HepG2 (cell line): ENCODE results near the gene CFAP221. TPM values are rescaled to one million over a fixed set of nuclear protein-coding genes. Genes with fewer than 3 reads are reported as not detected.
A peak's percentile ranks its signal among the peaks of the same experiment; 100 is the strongest.

Experiments
- AFF4 ChIP-seq: sonication (generic); formaldehyde crosslinking; IDR thresholded peaks from 2 replicates; pipeline ENCODE4 v1.4.0; 2020; ENCODE audit warnings: missing genetic modification reagents
- CEBPG ChIP-seq: IDR thresholded peaks from 2 replicates; pipeline ENCODE4 v1.6.1; 2016
- ELF1 ChIP-seq: sonication (generic); formaldehyde crosslinking; IDR thresholded peaks from 2 replicates; pipeline ENCODE4 v1.4.0; 2020; ENCODE audit warnings: missing genetic modification reagents
- GATA4 ChIP-seq: sonication (generic); IDR thresholded peaks from 2 replicates; pipeline ENCODE4 v1.6.1; 2016; ENCODE audit warnings: antibody characterized with exemption, low read depth, borderline replicate concordance
- HOXA5 ChIP-seq: sonication (generic); formaldehyde crosslinking; IDR thresholded peaks from 2 replicates; pipeline ENCODE4 v1.4.0; 2020; ENCODE audit warnings: missing genetic modification reagents
- KLF13 ChIP-seq: sonication (generic); formaldehyde crosslinking; IDR thresholded peaks from 2 replicates; pipeline ENCODE4 v1.4.0; 2020; ENCODE audit warnings: mild to moderate bottlenecking, missing genetic modification reagents
- KLF6 ChIP-seq: IDR thresholded peaks from 2 replicates; pipeline ENCODE4 v1.8.0; 2016; ENCODE audit warnings: missing biosample characterization, missing genetic modification reagents
- LCORL ChIP-seq, 2 experiments: fragments of 450-650 bp in 1 of 2; sonication (generic) in 1 of 2; formaldehyde crosslinking in 1 of 2; IDR thresholded peaks; 2 replicates each; pipeline versions ENCODE4 v1.5.0 to v1.6.1; 2017 to 2020; ENCODE audit warnings: antibody characterized with exemption in 1 of 2, missing genetic modification reagents in 1 of 2
- MATR3 ChIP-seq: sonication (generic); formaldehyde crosslinking; IDR thresholded peaks from 2 replicates; pipeline ENCODE4 v1.4.0; 2020; ENCODE audit warnings: missing genetic modification reagents
- MAZ ChIP-seq, 2 experiments: sonication (generic) in 1 of 2; formaldehyde crosslinking in 1 of 2; IDR thresholded peaks; 2 replicates each; pipeline versions ENCODE4 v1.5.0 to v1.6.1; 2012 to 2020; ENCODE audit warnings: low read depth in 2 of 2, mild to moderate bottlenecking in 2 of 2, borderline replicate concordance in 1 of 2, improper control_type of control experiment in 1 of 2, low read length in 1 of 2, missing genetic modification reagents in 1 of 2, moderate library complexity in 1 of 2
- MEIS1 ChIP-seq: sonication (generic); formaldehyde crosslinking; IDR thresholded peaks from 2 replicates; pipeline ENCODE4 v1.9.0; 2021; ENCODE audit warnings: mild to moderate bottlenecking, missing genetic modification reagents, moderate library complexity, borderline replicate concordance
- MTA3 ChIP-seq: sonication (generic); formaldehyde crosslinking; IDR thresholded peaks from 2 replicates; pipeline ENCODE4 v1.4.0; 2020; ENCODE audit warnings: missing genetic modification reagents
- NCOA1 ChIP-seq: sonication (generic); formaldehyde crosslinking; IDR thresholded peaks from 2 replicates; pipeline ENCODE4 v1.9.0; 2021; ENCODE audit warnings: missing genetic modification reagents
- NFKB2 ChIP-seq: sonication (generic); formaldehyde crosslinking; IDR thresholded peaks from 2 replicates; pipeline ENCODE4 v1.4.0; 2020; ENCODE audit warnings: missing genetic modification reagents, borderline replicate concordance
- NR2F2 ChIP-seq: IDR thresholded peaks from 2 replicates; pipeline ENCODE4 v1.6.1; 2012; ENCODE audit warnings: low read depth, inconsistent platforms, borderline replicate concordance
- PRMT3 ChIP-seq: sonication (generic); formaldehyde crosslinking; IDR thresholded peaks from 2 replicates; pipeline ENCODE4 v1.8.1; 2022; ENCODE audit warnings: low read depth, mild to moderate bottlenecking, moderate library complexity, missing genetic modification reagents, borderline replicate concordance
- SOX5 ChIP-seq: IDR thresholded peaks from 2 replicates; pipeline ENCODE4 v1.6.1; 2016; ENCODE audit warnings: borderline replicate concordance
- SRF ChIP-seq: IDR thresholded peaks from 2 replicates; pipeline ENCODE4 v1.6.1; 2011; ENCODE audit warnings: mild to moderate bottlenecking, low read depth, low read length, moderate library complexity
- ZFY ChIP-seq: sonication (generic); formaldehyde crosslinking; IDR thresholded peaks from 2 replicates; pipeline ENCODE4 v1.4.0; 2020; ENCODE audit warnings: missing genetic modification reagents
- ZNF333 ChIP-seq: sonication (generic); formaldehyde crosslinking; IDR thresholded peaks from 2 replicates; pipeline ENCODE4 v1.4.0; 2020; ENCODE audit warnings: mild to moderate bottlenecking, missing genetic modification reagents, borderline replicate concordance
- ZNF446 ChIP-seq: sonication (generic); formaldehyde crosslinking; IDR thresholded peaks from 2 replicates; pipeline ENCODE4 v1.5.0; 2020; ENCODE audit warnings: mild to moderate bottlenecking, missing genetic modification reagents
- ZNF556 ChIP-seq: sonication (generic); formaldehyde crosslinking; IDR thresholded peaks from 2 replicates; pipeline ENCODE4 v1.4.0; 2020; ENCODE audit warnings: mild to moderate bottlenecking, missing genetic modification reagents, borderline replicate concordance
- ZNF572 ChIP-seq: sonication (generic); formaldehyde crosslinking; IDR thresholded peaks from 2 replicates; pipeline ENCODE4 v1.5.1; 2020; ENCODE audit warnings: mild to moderate bottlenecking, missing genetic modification reagents
- ZNF598 ChIP-seq: sonication (generic); formaldehyde crosslinking; IDR thresholded peaks from 2 replicates; pipeline ENCODE4 v1.5.1; 2020; ENCODE audit warnings: mild to moderate bottlenecking, missing genetic modification reagents, borderline replicate concordance
- ZNF639 ChIP-seq: conservative IDR thresholded peaks from 2 replicates; pipeline ENCODE4 v1.6.1; 2018; ENCODE audit warnings: missing genetic modification reagents
- ZNF672 ChIP-seq: sonication (generic); formaldehyde crosslinking; IDR thresholded peaks from 2 replicates; pipeline ENCODE4 v1.8.1; 2022; ENCODE audit warnings: missing genetic modification reagents
- ZNF7 ChIP-seq: IDR thresholded peaks from 2 replicates; pipeline ENCODE4 v1.6.1; 2016; ENCODE audit warnings: missing biosample characterization, missing genetic modification reagents
- ZSCAN20 ChIP-seq: sonication (generic); formaldehyde crosslinking; IDR thresholded peaks from 2 replicates; pipeline ENCODE4 v1.4.0; 2020; ENCODE audit warnings: missing genetic modification reagents, mild to moderate bottlenecking, borderline replicate concordance
- polyA plus RNA-seq, 8 experiments: library from polyadenylated mRNA; depleted of rRNA in 3 of 8; stranded (reverse) in 7 of 8; unstranded in 1 of 8; fragments of >200 nt; fragmentation: Illumina TruSeq in 4 of 8; extraction: Trizol in 4 of 8; gene quantifications; 2 replicates each; pipeline versions ENCODE4 v1.2.1 to v1.2.3, GENCODE V29; 2011 to 2016; ENCODE audit warnings: low read depth in 4 of 8, missing spikeins in 1 of 8, mixed read lengths in 1 of 8; ENCODE audit not compliant: insufficient read depth in 1 of 8
- total RNA-seq, 5 experiments: library from RNA; depleted of rRNA; stranded (reverse); fragments of >200 nt; fragmentation: Illumina TruSeq; extraction: Trizol; gene quantifications; 2 replicates each; pipeline ENCODE4 v1.2.3, GENCODE V29; 2016; ENCODE audit warnings: low read depth in 1 of 5

CFAP221 gene
- total and polyA plus RNA-seq, 2 of the 13 experiments (the other 11 are each of a cell fraction or from before 2014, with no cell fraction given) = not detected

- TF ChIP-seq ZNF639 = no peak
- TF ChIP-seq NFKB2 (CRISPR knock-in tag) = no peak; the same call in 1 of the 2 replicates
- peak; percentile 60; the same call in 1 of the 2 replicates for TF ChIP-seq ZNF556 (CRISPR knock-in tag)
- 0 out of 2 replicates have a peak, but pooled peaks have one; percentile 33 for TF ChIP-seq KLF6 (CRISPR knock-in tag)
- no peak for TF ChIP-seq KLF13 (CRISPR knock-in tag)
- TF ChIP-seq HOXA5 (CRISPR knock-in tag) = no peak; the same call in 1 of the 2 replicates
- no peak for TF ChIP-seq ZNF672 (CRISPR knock-in tag)
- no peak for TF ChIP-seq GATA4
- no peak for TF ChIP-seq ELF1 (CRISPR knock-in tag)
- no peak for TF ChIP-seq ZNF7 (CRISPR knock-in tag)
- peak; percentile 31; the same call in 1 of the 2 replicates for TF ChIP-seq CEBPG (CRISPR knock-in tag)
- TF ChIP-seq PRMT3 (CRISPR knock-in tag) = no peak
- TF ChIP-seq ZFY (CRISPR knock-in tag) = no peak
- TF ChIP-seq MAZ (IDR thresholded peaks at IDR 0.05; ENCODE audit: borderline replicate concordance, low read depth, low read length) = peak; percentile 62; the same call in 1 of the 2 replicates
- peak; percentile 39; the same call in 1 of the 2 replicates for TF ChIP-seq MAZ (CRISPR knock-in tag; IDR thresholded peaks at IDR 0.05; ENCODE audit: low read depth)
- no peak for TF ChIP-seq SRF
- TF ChIP-seq ZSCAN20 (CRISPR knock-in tag) = no peak
- TF ChIP-seq ZNF446 = no peak
- no peak for TF ChIP-seq NR2F2
- TF ChIP-seq MTA3 (CRISPR knock-in tag) = no peak
- TF ChIP-seq ZNF598 = peak; percentile 83; the same call in 1 of the 2 replicates
- 0 out of 2 replicates have a peak, but pooled peaks have one; percentile 36 for TF ChIP-seq ZNF572 (CRISPR knock-in tag)
- TF ChIP-seq AFF4 (CRISPR knock-in tag) = 0 out of 2 replicates have a peak, but pooled peaks have one; percentile 66
- TF ChIP-seq MATR3 (CRISPR knock-in tag) = no peak
- no peak for TF ChIP-seq ZNF333 (CRISPR knock-in tag)
- TF ChIP-seq SOX5 (CRISPR knock-in tag) = peak; percentile 24; the same call in 1 of the 2 replicates
- no peak for TF ChIP-seq LCORL (IDR thresholded peaks at IDR 0.05)
- TF ChIP-seq LCORL (CRISPR knock-in tag; IDR thresholded peaks at IDR 0.05) = peak; percentile 79
- TF ChIP-seq NCOA1 (CRISPR knock-in tag) = no peak
- TF ChIP-seq MEIS1 (CRISPR knock-in tag) = no peak
Measured at GRCh38 chr2:119702918-119703401, 158.7 kb downstream of the CFAP221 start (continued).
